Fibroblast of lung (primary cell): ENCODE data around the gene FAM184A.

Experiments used
- EZH2 ChIP-seq: IDR thresholded peaks from 2 replicates; pipeline ENCODE4 v1.5.1; 2012; ENCODE audit warnings: low read length, control low read depth, mild to moderate bottlenecking; ENCODE audit errors: missing control alignments
- TF ChIP-seq, protein P1 (sequence below), 2 donors: IDR thresholded peaks in 1 of 2; conservative IDR thresholded peaks in 1 of 2; 1 replicate in 1 of 2; 2 replicates in 1 of 2; pipeline ENCODE4 v1.5.1; 2011 to 2012; ENCODE audit warnings: low read length in 2 of 2, control low read depth in 1 of 2, inconsistent platforms in 1 of 2, low read depth in 1 of 2, mild to moderate bottlenecking in 1 of 2

GRCh38 chr6:119079283-119079809 is 882 bp upstream of the FAM184A start:
- TF ChIP-seq, protein P1, sequence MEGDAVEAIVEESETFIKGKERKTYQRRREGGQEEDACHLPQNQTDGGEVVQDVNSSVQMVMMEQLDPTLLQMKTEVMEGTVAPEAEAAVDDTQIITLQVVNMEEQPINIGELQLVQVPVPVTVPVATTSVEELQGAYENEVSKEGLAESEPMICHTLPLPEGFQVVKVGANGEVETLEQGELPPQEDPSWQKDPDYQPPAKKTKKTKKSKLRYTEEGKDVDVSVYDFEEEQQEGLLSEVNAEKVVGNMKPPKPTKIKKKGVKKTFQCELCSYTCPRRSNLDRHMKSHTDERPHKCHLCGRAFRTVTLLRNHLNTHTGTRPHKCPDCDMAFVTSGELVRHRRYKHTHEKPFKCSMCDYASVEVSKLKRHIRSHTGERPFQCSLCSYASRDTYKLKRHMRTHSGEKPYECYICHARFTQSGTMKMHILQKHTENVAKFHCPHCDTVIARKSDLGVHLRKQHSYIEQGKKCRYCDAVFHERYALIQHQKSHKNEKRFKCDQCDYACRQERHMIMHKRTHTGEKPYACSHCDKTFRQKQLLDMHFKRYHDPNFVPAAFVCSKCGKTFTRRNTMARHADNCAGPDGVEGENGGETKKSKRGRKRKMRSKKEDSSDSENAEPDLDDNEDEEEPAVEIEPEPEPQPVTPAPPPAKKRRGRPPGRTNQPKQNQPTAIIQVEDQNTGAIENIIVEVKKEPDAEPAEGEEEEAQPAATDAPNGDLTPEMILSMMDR (conservative IDR thresholded peaks at IDR 0.05 in 1 of 2, IDR thresholded peaks at IDR 0.05 in 1 of 2; ENCODE audit: low read depth in 1 of 2, low read length in 2 of 2): no peak
- TF ChIP-seq EZH2: no peak
